ENCODE measurements around the gene GALNT1. TPM values are rescaled to one million over a fixed set of nuclear protein-coding genes. Genes with fewer than 3 reads are reported as not detected.

The GALNT1 gene
- total RNA-seq, 1 experiment from 2014 or later = 62.6 TPM

DNA sequence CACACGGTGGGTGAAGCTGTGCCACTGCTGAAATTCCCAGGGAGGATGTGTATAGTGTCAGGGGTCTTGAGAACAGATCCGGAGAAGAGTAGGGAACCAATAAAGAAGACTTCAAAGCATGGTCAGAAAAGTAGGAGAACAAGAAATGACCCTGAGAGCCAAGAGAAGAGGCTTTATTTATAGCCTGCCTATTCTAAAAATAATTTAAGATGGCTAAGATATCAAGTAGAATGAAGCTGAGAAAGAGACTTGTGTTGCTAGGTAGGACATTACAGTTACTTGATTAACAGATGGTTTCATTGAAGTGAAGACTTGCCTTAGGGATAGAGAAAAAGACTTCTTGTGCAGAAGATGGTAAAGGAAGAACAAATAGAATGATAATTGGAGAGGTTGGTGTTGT lies 43.7 kb downstream of the GALNT1 start:
- no peaks in the 10 kb centered on the region for H3K27me3 ChIP-seq
- H3K36me3 ChIP-seq = peaks cover 4% of the 10 kb centered on the region
- no peak overlapping the region for H3K4me3 ChIP-seq
- DNase-seq = no peak
- peaks cover 6% of the 10 kb centered on the region for H3K9me3 ChIP-seq

DNA sequence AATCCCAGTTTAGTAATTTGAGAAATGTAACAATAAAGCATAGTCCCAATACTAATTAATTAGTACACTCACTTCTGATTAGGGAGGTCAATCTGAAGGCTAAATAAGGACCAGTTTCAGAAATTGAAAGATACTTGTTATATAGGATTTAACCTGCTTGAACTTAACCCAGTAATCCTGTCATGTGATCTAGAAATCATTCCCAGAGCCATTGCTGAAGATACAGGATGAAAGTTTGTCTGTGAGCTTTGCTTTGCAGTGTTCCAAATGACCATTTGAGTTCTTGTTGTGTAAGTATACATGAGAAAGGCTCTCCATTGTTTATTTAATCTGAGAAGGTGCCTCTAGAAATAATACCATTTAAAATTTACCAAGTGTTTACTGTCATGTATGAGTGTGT lies 52.2 kb downstream of the GALNT1 start:
- H3K36me3 ChIP-seq = peaks cover 11% of the 10 kb centered on the region

GRCh38 chr18:35634323-35634722 lies 52.8 kb downstream of the GALNT1 start:
- H3K9me3 ChIP-seq = peaks cover 5% of the 10 kb centered on the region
- H3K36me3 ChIP-seq = peaks cover 11% of the 10 kb centered on the region
- no peak for DNase-seq

More for the DNA sequence above, 52.2 kb downstream of the GALNT1 start:
- H3K9me3 ChIP-seq = peaks cover 5% of the 10 kb centered on the region
- no peak for DNase-seq
- H3K27me3 ChIP-seq = no peaks in the 10 kb centered on the region
- no peak overlapping the region for H3K4me3 ChIP-seq

DNA sequence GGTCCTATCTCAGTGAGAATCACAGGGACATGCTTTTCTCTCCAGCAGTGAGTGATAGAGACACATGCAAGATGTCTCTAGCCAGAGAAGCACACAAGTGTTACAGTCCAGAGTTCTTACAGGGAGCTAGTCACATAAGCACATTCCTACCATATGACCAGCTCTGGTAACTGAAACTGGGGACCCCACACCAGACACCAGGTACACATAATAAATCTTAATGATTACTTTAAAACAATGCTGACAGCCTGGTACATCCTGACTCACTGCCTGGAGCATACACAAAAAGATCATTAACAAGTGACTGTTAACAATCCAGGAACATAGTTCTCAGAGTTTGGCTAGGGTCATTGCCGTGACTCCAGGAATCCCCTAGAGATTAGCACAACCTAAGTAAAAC lies 53.6 kb downstream of the GALNT1 start:
- no peak overlapping the region for H3K4me3 ChIP-seq
- peaks cover 11% of the 10 kb centered on the region for H3K36me3 ChIP-seq
- H3K9me3 ChIP-seq = peaks cover 4% of the 10 kb centered on the region
- DNase-seq = no peak
- H3K27me3 ChIP-seq = no peaks in the 10 kb centered on the region

More at GRCh38 chr18:35634323-35634722, 52.8 kb downstream of the GALNT1 start:
- no peaks in the 10 kb centered on the region for H3K27me3 ChIP-seq
- H3K4me3 ChIP-seq = no peak overlapping the region

DNA sequence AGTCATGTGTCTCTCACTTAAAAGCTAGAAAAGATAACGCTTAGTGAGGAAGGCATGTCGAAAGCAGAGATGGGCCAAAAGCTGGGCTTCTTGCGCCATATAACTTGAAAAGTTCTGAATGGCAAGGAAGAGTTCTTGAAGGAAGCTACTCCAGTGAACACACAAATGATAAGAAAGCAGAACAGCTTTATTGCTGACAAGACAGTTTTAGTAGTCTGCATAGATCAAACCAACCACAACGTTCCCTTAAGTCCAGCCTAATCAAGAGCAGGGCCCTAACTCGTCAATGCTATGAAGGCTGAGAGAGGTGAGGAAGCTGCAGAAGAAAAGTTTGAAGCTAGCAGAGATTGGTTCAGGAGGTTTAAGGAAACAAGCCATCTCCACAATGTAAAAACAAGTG lies 55.7 kb downstream of the GALNT1 start:
- H3K4me3 ChIP-seq = no peak overlapping the region
- DNase-seq = no peak
- no peaks in the 10 kb centered on the region for H3K9me3 ChIP-seq
- no peaks in the 10 kb centered on the region for H3K27me3 ChIP-seq
- H3K36me3 ChIP-seq = peaks cover 9% of the 10 kb centered on the region

DNA sequence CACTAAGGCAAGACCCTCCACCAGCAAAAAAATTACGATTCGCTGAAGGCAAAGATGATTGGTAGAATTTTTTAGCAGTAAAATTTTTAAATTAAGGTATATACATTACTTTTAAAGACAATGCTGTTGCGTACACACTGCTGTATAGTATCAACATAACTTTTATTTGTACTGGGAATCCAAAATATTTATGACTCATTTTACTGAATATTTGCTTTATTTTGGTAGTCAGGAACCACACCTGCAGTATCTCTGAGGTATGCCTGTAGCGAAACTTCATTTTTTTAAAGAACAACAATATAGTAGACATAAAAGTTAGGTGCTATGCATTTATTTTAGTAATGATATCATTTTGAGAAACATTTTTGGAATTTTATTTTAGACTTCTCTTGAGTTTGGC lies 57.8 kb downstream of the GALNT1 start:
- Histone ChIP-seq H3K36me3 (peaks cover 9% of the 10 kb centered on the region), H3K9me3 (no peaks in the 10 kb centered on the region)

GRCh38 chr18:35641467-35641866 lies 59.9 kb downstream of the GALNT1 start:
- H3K36me3 ChIP-seq = peaks cover 5% of the 10 kb centered on the region; the same call in 1 of the 2 replicates
- no peaks in the 10 kb centered on the region for H3K27me3 ChIP-seq
- no peak overlapping the region for H3K4me3 ChIP-seq
- no peaks in the 10 kb centered on the region for H3K9me3 ChIP-seq
- no peak for DNase-seq

More for the DNA sequence above, 57.8 kb downstream of the GALNT1 start:
- Histone ChIP-seq H3K4me3 (no peak overlapping the region), H3K27me3 (no peaks in the 10 kb centered on the region)
- DNase-seq = no peak

- Histone ChIP-seq H3K9me3 (no peaks in the 10 kb centered on the region), H3K4me3 (no peak overlapping the region)
- no peak for DNase-seq
Observed at GRCh38 chr18:35641916-35642315, 60.4 kb downstream of the GALNT1 start.

DNA sequence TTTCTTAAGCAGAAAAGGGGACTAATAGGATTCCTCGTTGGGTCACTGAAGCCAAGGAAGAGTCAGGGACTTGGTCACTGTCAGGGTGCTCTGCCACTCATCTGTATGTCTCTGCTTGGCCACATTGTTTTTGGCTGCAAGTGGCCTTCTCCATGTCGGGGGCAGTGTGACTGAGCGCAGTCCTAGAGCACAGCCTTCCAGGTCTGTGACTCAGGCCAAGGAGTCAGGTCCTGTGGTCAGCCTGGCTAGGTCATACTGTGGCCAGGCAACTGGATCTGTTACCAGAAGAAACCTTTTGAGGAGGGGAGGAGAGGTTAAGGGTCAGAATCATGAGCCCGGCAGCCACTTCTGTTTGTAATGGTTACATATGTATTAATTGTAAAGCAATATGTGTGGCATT lies 61.3 kb downstream of the GALNT1 start:
- Histone ChIP-seq H3K36me3 (no peaks in the 10 kb centered on the region), H3K9me3 (no peaks in the 10 kb centered on the region), H3K4me3 (no peak overlapping the region), H3K27me3 (no peaks in the 10 kb centered on the region)
- no peak for DNase-seq

More at GRCh38 chr18:35641916-35642315, 60.4 kb downstream of the GALNT1 start:
- H3K36me3 ChIP-seq = peaks cover 4% of the 10 kb centered on the region; the same call in 1 of the 2 replicates
- H3K27me3 ChIP-seq = no peaks in the 10 kb centered on the region

- no peak for DNase-seq
Observed at GRCh38 chr18:35646449-35646848, 64.9 kb downstream of the GALNT1 start.

GRCh38 chr18:35653392-35654135 lies 72.0 kb downstream of the GALNT1 start:
- Histone ChIP-seq H3K36me3 (no peaks in the 10 kb centered on the region; the same call in 1 of the 2 replicates), H3K9me3 (peaks cover 4% of the 10 kb centered on the region), H3K27me3 (no peaks in the 10 kb centered on the region), H3K4me3 (no peak overlapping the region)
- no peak for DNase-seq

More at GRCh38 chr18:35646449-35646848, 64.9 kb downstream of the GALNT1 start:
- Histone ChIP-seq H3K36me3 (no peaks in the 10 kb centered on the region), H3K27me3 (no peaks in the 10 kb centered on the region), H3K4me3 (no peak overlapping the region), H3K9me3 (peaks cover 4% of the 10 kb centered on the region)

GRCh38 chr18:35658112-35658511 lies 76.6 kb downstream of the GALNT1 start:
- no peaks in the 10 kb centered on the region for H3K27me3 ChIP-seq
- DNase-seq = no peak

DNA sequence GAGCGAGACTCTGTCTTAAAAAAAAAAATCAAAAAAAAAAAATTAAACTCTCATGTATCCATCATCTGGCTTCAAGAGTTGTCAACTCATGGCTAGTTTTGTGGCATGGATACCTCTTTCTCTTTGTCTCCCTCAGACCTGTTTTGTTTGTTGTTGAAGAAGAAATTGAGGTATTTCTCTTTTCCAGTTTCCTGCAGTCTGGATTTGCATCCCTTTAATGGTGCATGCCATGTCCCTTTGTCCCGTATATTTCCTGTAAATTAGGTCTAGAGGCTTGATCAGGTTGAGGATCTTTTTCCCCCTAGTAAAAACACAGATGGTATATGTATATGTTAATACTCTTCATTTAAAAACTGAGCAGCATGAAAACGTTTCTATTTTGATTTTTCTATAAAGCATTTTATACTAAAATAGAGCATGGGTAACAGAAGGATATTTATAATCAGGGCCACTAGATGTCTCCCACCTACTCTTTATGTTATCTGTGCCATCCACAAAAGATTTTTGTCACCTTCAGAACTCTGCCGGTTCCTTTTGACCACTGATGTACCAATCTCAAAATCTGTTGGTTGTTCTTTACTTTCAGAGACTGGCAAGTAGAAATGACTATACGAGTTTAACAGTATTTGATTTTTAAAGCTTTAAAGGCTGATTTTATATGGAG lies 80.1 kb downstream of the GALNT1 start:
- no peak overlapping the region for H3K4me3 ChIP-seq
- peaks cover 10% of the 10 kb centered on the region for H3K36me3 ChIP-seq
- no peaks in the 10 kb centered on the region for H3K27me3 ChIP-seq
- DNase-seq = no peak
- no peaks in the 10 kb centered on the region for H3K9me3 ChIP-seq

More at GRCh38 chr18:35658112-35658511, 76.6 kb downstream of the GALNT1 start:
- Histone ChIP-seq H3K4me3 (no peak overlapping the region), H3K36me3 (no peaks in the 10 kb centered on the region; the same call in 1 of the 2 replicates), H3K9me3 (no peaks in the 10 kb centered on the region)

DNA sequence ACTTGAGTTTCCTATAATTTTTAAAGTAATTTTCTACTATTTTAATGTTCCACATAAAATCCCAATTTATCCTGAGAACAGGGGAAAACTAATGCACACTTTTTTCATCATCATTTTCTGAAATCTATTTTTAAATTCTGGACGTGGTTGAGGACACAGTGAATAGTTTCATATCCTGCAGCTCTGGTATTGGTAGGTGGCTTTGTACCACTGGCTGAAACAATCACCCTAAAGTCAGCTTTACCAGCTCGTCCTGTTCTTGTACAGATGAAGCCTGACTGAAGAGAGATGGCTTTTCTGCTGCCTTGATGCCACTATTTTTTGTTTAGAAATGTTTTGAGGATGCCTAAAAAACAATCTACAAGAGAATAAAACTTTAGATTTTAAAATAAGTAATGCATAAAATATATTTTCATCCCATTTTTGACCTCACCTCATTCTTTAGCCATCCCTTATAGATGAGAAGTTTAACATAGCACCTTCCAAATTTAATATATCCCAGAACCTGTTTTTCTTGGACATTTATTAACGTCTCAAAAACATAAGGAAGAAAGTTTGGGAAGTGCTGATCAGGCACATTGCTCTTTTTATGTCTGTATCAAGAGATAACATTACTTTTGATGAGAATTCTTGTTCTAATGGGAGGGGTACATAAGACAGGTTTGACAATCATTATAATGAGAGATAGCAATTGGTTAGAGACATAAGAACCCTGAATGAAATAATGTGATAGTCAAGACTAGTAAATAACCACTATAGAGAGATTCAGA lies 80.9 kb downstream of the GALNT1 start:
- H3K36me3 ChIP-seq = peaks cover 16% of the 10 kb centered on the region
- no peak overlapping the region for H3K4me3 ChIP-seq
- no peak for DNase-seq
- no peaks in the 10 kb centered on the region for H3K9me3 ChIP-seq
- H3K27me3 ChIP-seq = no peaks in the 10 kb centered on the region

DNA sequence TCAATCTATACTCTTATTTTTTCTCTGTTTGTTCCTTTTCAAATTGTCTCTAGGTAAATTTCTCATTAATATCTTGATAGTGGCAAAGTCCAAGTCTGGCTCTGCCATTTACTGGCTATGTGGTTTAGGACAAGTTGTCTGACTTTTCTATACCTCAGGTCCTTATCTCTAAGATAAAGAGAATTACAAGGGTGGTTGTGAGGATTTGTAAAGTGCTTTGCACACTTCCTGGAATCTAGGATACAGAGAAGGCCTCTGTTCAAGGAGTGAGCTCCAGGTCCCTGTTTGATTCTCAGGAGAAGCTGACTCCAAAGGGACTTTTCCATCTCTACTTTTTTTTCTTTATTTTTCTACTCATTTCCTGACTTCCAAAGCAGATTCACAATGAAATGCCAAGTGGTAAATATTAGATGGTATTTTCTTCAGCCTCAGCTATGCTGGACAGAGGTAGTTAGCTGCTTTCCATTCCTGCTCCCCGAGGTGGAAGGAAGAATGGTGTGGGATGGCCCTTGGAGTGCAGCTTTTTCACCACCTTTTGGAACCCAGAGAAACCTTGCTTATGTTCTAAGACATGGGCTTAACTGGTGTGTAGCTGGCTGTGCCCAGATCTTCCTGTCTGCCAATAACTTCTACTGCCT lies 90.5 kb downstream of the GALNT1 start:
- no peak overlapping the region for H3K4me3 ChIP-seq
- peaks cover 11% of the 10 kb centered on the region for H3K36me3 ChIP-seq
- no peak for DNase-seq
- no peaks in the 10 kb centered on the region for H3K27me3 ChIP-seq
- H3K9me3 ChIP-seq = no peaks in the 10 kb centered on the region

GRCh38 chr18:35672897-35673296 lies 91.4 kb downstream of the GALNT1 start:
- Histone ChIP-seq H3K9me3 (no peaks in the 10 kb centered on the region), H3K4me3 (no peak overlapping the region), H3K27me3 (no peaks in the 10 kb centered on the region), H3K36me3 (peaks cover 4% of the 10 kb centered on the region)
- DNase-seq = no peak

DNA sequence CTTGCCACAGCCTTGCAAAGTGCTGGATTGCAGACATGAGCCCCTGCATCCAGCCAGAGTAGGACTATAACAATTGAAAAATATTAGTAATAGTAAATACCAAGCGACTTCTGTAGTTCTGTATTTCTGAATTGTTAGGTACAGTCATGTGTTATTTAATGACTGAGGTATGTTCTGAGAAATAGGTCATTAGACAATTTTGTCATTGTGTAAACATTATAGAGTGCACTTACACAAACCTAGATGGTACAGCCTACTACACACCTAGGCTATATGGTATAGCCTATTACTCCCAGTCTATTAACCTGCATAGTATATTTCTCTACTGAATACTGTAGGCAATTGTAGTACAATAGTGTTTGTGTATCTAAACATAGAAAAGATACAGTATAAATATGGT lies 92.1 kb downstream of the GALNT1 start:
- H3K9me3 ChIP-seq = no peaks in the 10 kb centered on the region
- H3K4me3 ChIP-seq = no peak overlapping the region
- no peaks in the 10 kb centered on the region for H3K27me3 ChIP-seq
- DNase-seq = no peak
- H3K36me3 ChIP-seq = peaks cover 7% of the 10 kb centered on the region

All from MG63 (cell line).